ENCODE results near the gene RPL37A.

Gene RPL37A

GRCh38 chr2:216525972-216526371 lies 27.3 kb downstream of the RPL37A start:
- Histone ChIP-seq H3K27me3 (ENCODE audit: control insufficient read depth, insufficient read depth, low read length) (no peaks in the 10 kb centered on the region), H3K79me2 (no peaks in the 10 kb centered on the region), H3K9me3 (ENCODE audit: control insufficient read depth, low read length) (no peaks in the 10 kb centered on the region), H3K36me3 (ENCODE audit: control insufficient read depth, insufficient read depth, low read length) (no peaks in the 10 kb centered on the region), H3K4me2 (ENCODE audit: low read length) (no peak overlapping the region), H3K4me1 (no peaks in the 10 kb centered on the region), H3K27ac (no peak overlapping the region), H3K9ac (no peak overlapping the region), H2AFZ (no peak overlapping the region), H3K4me3 (ENCODE audit: low read depth, low read length) (no peak overlapping the region)
- no peak for TF ChIP-seq CTCF (IDR thresholded peaks at IDR 0.05)

DNA sequence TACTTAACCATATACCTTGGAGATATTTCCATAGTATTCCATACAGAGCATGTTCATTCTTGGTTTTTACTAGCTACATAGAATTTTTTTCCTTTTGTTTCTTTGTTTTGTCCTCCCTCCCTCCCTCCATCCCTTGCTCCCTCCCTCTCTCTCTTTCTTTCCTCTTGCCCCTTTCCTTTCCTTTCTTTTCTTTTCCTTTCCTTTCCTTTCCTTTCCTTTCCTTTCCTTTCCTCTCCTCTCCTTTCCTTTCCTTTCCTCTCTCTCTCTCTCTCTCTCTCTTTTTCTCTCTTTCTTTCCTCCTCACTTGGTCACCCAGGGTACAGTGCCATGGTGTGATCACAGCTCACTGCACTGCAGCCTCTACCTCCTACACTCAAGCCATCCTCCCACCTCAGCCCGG lies 28.3 kb downstream of the RPL37A start:
- Histone ChIP-seq H3K36me3 (ENCODE audit: control insufficient read depth, insufficient read depth, low read length) (no peaks in the 10 kb centered on the region), H2AFZ (no peak overlapping the region), H3K9ac (no peak overlapping the region), H3K4me1 (no peaks in the 10 kb centered on the region), H3K27ac (no peak overlapping the region), H3K4me3 (ENCODE audit: low read depth, low read length) (no peak overlapping the region), H3K9me3 (ENCODE audit: control insufficient read depth, low read length) (no peaks in the 10 kb centered on the region), H3K79me2 (no peaks in the 10 kb centered on the region), H3K4me2 (ENCODE audit: low read length) (no peak overlapping the region), H3K27me3 (ENCODE audit: control insufficient read depth, insufficient read depth, low read length) (no peaks in the 10 kb centered on the region)
- TF ChIP-seq CTCF (IDR thresholded peaks at IDR 0.05) = no peak

- H3K27me3 ChIP-seq (ENCODE audit: control insufficient read depth, insufficient read depth, low read length) = no peaks in the 10 kb centered on the region
- no peaks in the 10 kb centered on the region for H3K4me1 ChIP-seq
- no peak overlapping the region for H3K4me3 ChIP-seq (ENCODE audit: low read depth, low read length)
- TF ChIP-seq CTCF (IDR thresholded peaks at IDR 0.05) = no peak
- no peaks in the 10 kb centered on the region for H3K9me3 ChIP-seq (ENCODE audit: control insufficient read depth, low read length)
- H3K27ac ChIP-seq = no peak overlapping the region
- H3K36me3 ChIP-seq (ENCODE audit: control insufficient read depth, insufficient read depth, low read length) = no peaks in the 10 kb centered on the region
- no peak overlapping the region for H3K9ac ChIP-seq
- H3K79me2 ChIP-seq = no peaks in the 10 kb centered on the region
- no peak overlapping the region for H3K4me2 ChIP-seq (ENCODE audit: low read length)
- H2AFZ ChIP-seq = no peak overlapping the region
Measured at GRCh38 chr2:216527600-216527999, 29.0 kb downstream of the RPL37A start.

DNA sequence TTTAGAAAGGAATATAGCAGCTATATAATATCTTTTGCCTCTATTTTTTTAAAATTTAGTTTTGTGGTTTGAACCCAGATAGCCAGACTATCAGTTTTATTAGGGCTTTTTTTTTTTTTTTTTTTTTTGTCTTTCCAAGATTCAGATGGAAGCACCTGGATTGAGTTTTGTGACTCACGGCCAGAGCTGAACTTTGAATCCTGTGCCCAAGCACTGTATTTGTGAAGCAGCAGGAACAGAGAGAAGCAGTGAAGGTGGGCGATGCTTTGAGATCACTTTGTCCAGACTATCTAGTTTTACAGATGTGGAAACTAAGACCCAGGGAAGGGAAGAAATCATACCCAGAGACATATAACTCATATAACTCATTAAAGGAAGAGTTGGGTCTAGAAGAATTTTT lies 33.9 kb downstream of the RPL37A start:
- Histone ChIP-seq H3K36me3 (ENCODE audit: control insufficient read depth, insufficient read depth, low read length) (no peaks in the 10 kb centered on the region), H3K9me3 (ENCODE audit: control insufficient read depth, low read length) (no peaks in the 10 kb centered on the region), H3K27ac (no peak overlapping the region), H2AFZ (no peak overlapping the region), H3K4me2 (ENCODE audit: low read length) (no peak overlapping the region), H3K79me2 (no peaks in the 10 kb centered on the region), H3K27me3 (ENCODE audit: control insufficient read depth, insufficient read depth, low read length) (peaks cover 3% of the 10 kb centered on the region), H3K9ac (no peak overlapping the region), H3K4me1 (peaks cover 3% of the 10 kb centered on the region), H3K4me3 (ENCODE audit: low read depth, low read length) (no peak overlapping the region)
- TF ChIP-seq CTCF (IDR thresholded peaks at IDR 0.05) = no peak

DNA sequence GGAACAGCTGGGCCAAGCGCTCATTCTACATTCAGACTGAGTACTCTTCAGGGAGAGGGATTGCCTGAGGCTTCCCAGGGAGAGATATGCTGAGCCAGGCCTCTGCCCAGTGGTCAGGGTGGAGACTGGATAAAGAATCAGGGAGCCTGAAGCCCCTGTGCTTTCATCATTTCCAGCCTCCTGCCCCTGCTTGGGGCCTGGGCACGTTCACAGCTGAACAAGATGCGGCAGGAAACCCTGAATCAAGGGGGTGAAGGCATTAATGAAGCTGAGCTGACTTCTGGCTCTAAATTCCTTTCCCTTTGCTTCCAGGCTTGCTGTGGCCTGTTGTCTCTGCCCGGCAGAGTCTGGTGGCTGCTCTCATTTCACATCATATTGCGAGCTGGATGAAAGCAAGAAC lies 35.0 kb downstream of the RPL37A start:
- H3K9me3 ChIP-seq (ENCODE audit: control insufficient read depth, low read length) = no peaks in the 10 kb centered on the region
- H2AFZ ChIP-seq = no peak overlapping the region
- no peak overlapping the region for H3K4me2 ChIP-seq (ENCODE audit: low read length)
- no peak overlapping the region for H3K4me3 ChIP-seq (ENCODE audit: low read depth, low read length)
- no peaks in the 10 kb centered on the region for H3K79me2 ChIP-seq
- no peaks in the 10 kb centered on the region for H3K36me3 ChIP-seq (ENCODE audit: control insufficient read depth, insufficient read depth, low read length)
- H3K27ac ChIP-seq = no peak overlapping the region
- H3K4me1 ChIP-seq = peaks cover 3% of the 10 kb centered on the region
- TF ChIP-seq CTCF (IDR thresholded peaks at IDR 0.05) = no peak
- H3K9ac ChIP-seq = no peak overlapping the region
- peaks cover 3% of the 10 kb centered on the region for H3K27me3 ChIP-seq (ENCODE audit: control insufficient read depth, insufficient read depth, low read length)
